Posterior vena cava (tissue), 2 donors: Measurements from ENCODE around the gene KRTAP4-11. TPM values are rescaled to one million over a fixed set of nuclear protein-coding genes. Genes with fewer than 3 reads are reported as not detected.
"Not testable (repeated sequence)": the region's sequence is repeated elsewhere in the genome, so short reads cannot be mapped to it uniquely, and the experiment has no call there.

Experiments used
- DNase-seq: peaks from one replicate; pipeline ENCODE4 v3.0.0-alpha.2; 2020; ENCODE audit warnings: low spot score
- intact Hi-C, 2 donors: fragments of 100-400 bp; cut with DNase I; formaldehyde crosslinking; loops; one replicate each; pipeline versions ENCODE4 v1.14.1 to v1.14.2; 2022 to 2023
- total RNA-seq, 2 donors: library from RNA; stranded (reverse); fragmentation: NEBNext Ultra II Directional; extraction: Animal tissue kit (Norgen Biotek cat#: 25700); gene quantifications; one replicate each; pipeline ENCODE4 v1.2.1, GENCODE V29; 2021
- donor health status: DM: yes; HTN: yes; CAD: no.
- donor health status: DM: yes; HTN: yes; CAD: no.

KRTAP4-11 gene
- total RNA-seq, 2 donors from 2014 or later, result not detected

DNA sequence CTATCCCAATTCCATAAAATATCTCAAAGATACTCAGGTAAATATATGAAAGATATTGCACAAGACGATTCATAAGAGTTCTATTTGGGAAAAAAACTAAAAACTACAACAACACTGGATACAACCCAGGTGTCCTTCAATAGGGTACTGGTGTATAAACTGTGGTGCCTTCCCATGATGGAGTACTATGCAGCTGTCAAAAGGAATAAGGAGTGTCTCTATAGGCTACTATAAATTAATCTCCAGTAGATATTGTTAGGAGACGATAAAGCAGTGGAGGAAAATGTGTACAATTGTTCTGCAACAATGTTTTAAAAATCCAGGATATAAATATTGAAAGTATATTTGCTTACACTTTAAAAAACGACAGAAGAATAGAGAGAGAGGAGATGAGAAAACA, 8.2 kb upstream of the KRTAP4-11 start:
- intact Hi-C loops, result no loop called here
- DNase-seq, result no peak

DNA sequence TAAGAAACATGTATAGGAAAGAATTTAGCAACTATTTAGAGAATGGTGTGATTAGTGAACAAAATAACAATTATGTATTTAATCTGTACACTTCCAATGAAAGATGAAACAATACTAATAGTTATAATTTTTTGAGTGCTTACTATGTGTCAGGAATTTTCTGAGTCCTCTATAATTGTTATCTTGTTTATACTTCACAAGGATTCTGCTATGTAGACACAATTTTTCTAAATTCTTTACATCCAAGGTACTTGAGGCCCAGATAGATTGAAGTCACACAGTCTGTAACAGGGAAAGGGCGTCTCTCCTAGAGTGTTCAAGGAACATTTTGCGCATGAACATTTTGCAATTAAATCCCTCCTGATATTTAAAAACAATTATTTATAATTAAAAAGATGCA, 6.9 kb upstream of the KRTAP4-11 start:
- intact Hi-C loops, result no loop called here
- DNase-seq, result no peak

DNA sequence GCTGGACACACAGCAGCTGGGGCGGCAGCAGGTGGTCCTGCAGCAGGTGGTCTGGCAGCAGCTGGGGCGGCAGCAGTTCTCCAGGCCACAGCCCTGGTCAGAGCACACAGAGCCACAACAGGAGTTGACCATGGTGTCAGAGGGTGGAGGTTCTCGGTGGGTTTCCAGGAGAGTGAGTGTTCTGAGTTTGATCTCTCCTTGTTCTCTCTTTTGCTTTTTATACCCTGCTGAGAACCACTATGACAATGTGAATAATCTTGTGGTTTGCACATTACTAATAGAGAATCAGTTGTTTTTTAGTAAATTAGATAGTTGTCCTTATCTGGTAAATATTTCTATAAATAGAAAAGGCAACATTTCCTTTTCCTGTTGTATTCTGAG, 5.8 kb upstream of the KRTAP4-11 start, which contains the start of gene KRTAP4-12:
KRTAP4-12 (minus strand) TSS at position 192 of the 381 bp plus-strand sequence; CDS start at position 132, 60 bp downstream.
- intact Hi-C loops, DNase-seq: not testable (repeated sequence)

DNA sequence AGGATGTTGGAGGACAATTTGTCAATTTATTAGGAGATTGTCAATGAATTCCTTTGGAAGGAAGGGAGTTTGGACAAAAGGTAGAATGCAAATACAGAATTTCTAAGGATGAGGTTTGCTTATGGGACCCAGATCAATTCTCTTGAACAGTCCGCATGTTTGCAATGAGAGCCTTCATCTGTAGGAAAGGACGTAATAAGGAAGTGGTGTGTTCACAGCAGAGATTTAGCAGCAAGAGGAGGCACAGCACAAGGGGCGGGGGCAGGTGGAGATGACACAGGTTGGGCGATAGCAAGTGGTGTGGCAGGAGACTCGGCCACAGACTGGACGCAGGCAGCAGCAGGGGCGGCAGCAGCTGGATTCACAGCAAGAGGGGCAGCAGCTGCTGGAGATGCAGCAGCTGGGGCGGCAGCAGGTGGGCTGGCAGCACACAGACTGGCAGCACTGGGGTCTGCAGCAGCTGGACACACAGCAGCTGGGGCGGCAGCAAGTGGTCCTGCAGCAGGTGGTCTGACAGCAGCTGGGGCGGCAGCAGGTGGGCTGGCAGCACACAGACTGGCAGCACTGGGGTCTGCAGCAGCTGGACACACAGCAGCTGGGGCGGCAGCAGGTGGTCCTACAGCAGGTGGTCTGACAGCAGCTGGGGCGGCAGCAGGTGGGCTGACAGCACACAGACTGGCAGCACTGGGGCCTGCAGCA, 5.3 kb upstream of the KRTAP4-11 start:
- intact Hi-C loops, DNase-seq: not testable (repeated sequence)

DNA sequence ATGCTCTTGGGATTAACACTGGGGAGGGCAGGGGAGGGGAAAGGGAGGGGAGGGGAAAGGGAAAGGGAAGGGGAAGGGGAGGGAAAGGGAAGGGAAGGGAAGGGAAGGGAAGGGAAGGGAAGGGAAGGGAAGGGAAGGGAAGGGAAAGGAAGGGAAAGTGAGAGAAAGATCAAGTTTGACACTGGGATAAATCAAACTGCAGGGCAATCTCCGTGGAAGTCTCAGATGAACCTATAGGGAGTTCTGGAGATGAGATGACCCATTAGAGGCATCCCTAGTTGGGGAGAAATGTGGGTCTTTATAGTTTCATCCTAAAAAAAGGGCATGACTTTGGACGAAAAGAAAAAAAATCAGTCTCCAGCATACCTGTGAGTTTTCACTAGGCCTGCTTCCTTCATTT, 3.6 kb upstream of the KRTAP4-11 start:
- intact Hi-C loops, result no loop called here
- no peak for DNase-seq

DNA sequence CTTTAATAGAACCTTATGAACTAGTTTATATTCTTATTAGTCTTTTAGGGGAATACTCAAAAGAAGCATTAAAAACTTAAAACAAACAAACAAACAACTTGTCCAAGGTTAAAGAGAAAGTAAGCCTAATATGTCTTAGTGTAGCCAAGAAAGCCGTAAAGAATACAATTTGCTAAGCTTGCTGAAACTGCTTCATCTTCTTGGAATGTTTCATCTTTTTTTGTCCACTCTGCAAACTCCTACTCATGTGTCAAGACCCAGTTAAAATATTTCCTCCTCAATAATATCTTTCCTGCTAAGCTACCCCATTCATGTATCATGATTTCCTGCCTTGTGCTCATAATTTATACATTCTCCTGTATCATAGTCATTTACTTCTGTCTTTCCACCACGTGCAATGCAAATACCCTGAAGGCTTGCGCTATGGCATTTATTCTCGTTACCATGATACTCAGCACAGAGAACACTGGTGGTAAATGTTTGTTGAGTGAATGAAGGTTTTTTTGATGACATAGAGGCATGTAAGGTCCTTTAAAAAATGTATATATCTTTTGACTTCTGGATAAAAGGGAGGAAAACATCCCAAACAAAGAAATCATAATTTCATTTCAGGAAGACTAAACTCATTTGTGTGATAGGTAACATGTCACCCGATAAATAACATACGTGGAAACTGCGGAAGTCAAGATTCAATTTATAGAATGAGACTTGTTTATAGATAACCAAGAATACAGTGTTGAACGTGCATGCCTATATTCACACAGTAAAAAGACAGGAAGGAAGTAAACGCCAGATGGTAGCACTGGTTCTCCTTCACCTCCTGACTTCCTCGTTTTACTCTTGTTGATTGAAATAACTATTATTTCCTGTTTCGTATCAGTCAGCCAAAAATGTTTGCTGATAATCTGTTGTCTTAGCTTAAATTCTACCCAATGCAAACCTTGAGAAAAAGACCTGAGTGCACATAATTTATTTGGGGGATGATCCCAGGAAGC, 1.8 kb upstream of the KRTAP4-11 start:
- DNase-seq, result not testable (repeated sequence)

DNA sequence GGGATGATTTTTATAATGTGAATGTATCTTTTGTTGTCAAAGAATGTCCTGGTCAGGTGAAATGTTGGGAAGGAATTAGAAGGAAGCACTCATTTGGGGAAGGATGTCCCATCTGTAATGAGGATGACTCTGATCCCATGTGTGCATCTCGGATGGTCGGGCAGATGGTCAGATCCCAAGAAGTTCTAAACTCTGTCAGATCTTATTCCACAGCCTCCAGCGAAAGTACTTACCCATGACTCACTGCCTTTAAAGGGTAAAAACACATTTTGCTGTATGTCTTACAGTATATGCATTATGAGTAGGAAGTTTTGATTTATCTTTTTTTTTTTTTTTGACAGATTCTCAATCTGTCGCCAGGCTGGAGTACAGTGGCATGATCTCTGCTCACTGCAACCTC, 548 bp upstream of the KRTAP4-11 start:
- no peak for DNase-seq
- intact Hi-C loops, result no loop called here

More for the DNA sequence above, 1.8 kb upstream of the KRTAP4-11 start:
- intact Hi-C loops, result not testable (repeated sequence)

DNA sequence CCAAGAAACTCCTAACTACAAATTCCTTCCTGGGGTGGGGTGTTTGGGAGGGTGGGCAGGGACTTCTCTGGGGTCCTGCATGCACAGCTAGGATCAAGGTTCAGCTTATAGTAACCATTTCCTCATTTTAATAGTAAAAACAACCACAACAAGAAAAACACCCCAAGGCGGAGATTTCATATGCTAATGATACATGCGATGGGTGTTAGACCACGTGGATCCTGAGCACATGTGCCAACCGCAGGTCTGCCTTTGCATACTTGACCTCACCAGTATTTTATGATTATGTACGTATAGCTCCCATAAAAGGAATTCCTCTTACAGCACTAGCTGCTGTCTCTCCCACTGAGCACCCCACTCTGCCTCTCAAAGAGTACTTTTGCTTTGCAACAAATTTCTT, 1.9 kb downstream of the KRTAP4-11 start:
- no peak for DNase-seq
- intact Hi-C loops, result no loop called here

DNA sequence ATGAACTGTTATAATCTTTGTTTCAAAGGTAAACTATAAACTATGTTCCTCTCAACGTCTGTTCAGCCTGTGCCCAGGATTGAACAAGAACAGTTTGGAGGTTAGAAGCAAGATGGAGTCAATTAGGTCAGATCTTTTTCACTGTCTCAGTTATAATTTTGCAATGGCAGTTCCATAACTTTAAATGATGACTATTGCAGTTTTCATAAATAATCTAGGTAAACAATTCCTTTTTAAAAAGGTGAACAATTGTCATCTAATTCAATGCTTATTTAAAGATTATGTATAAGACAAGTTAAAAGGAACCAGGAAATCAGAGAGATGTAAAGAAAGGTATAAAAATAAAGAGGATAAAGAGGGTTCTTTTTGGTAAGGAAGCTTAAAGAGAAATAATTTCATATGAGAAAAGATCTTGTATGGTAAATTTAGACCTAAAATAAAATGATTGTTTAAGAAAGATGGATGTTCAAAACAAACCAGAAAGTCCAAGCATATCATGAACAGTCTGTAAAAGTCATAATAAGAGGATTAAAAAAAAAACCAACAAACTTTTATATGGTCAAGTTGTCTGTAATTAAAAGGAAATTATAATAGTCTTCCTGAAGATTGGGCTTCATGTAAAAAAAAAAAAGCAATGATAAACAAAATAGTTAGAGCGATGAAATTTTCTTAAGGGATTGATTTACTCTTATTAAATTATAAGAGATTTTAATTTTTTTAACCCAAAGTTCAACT, 6.9 kb downstream of the KRTAP4-11 start:
- DNase-seq, result no peak
- intact Hi-C loops, result no loop called here

DNA sequence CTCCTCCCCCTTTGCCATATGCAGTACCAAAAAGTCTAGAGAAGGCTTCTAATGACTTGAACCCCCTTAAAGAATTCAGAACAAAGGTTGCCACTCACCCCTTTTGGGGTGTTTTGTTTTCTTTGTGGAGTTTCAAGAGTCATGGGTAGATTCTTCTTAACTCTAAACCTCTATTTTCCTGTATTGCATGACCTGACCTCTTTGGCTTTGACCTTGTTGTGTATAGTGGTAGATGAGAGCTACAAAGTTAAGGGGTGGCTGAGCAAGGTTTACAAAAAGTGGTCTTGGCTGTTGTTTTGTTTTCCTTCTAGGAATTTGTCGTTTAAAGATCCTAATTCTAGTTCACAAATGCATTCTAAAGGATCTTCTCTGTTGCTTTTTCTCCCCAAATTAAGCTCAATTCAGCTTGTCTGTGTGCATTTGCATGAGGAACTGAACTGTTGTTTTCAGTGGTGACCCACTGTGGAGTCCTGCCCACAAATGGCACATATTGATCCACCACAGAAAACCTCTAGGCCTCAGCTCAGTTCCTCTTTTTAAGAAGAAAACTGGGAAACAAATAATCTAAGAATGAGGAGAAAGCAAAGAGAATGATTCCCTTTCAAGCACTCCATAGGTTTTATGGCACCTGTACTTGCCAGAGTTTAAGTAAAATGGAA, 9.3 kb downstream of the KRTAP4-11 start:
- intact Hi-C loops, result loop anchor here in 1 of 2 donors (1.0 kb wide), 1 partner anchor 21 kb away; no protein-coding TSS in a partner anchor
- not testable (repeated sequence) for DNase-seq

DNA sequence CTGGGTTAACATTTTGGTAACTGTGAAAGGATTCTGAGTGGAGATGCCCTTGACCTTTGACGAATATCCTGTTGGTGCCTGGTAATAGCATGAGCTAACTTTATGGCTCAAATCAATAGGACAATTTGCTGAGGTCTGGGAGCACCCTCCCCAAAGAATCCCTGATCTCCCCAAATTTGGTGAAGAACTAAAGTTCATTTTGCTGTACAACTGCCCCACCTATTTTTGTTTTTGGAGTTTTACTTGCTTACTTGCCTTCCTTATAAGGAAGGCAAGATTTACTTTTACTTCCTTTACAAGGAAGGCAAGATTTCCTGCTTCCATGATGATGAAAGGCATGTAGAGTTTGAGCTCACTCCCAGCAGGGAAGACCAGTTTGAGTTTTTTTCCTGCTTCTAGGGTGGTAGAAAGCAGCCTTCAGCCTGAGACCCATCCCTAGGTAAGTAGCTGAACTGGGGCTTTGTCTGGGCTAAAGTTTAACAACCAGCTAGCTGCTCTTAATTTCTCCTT, 10.2 kb downstream of the KRTAP4-11 start:
- intact Hi-C loops, result loop anchor here in 1 of 2 donors (1.0 kb wide), 1 partner anchor 20 kb away; no protein-coding TSS in a partner anchor
- no peak for DNase-seq

DNA sequence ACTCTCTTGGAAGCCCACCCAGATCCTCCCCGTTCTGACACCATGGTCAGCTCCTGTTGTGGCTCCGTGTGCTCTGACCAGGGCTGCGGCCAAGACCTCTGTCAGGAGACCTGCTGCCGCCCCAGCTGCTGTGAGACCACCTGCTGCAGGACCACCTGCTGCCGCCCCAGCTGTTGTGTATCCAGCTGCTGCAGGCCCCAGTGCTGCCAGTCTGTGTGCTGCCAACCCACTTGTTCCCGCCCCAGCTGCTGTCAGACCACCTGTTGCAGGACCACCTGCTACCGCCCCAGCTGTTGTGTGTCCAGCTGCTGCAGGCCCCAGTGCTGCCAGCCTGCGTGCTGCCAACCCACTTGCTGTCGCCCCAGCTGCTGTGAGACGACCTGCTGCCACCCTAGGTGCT, 12.8 kb downstream of the KRTAP4-11 start, which contains the start of gene KRTAP4-9:
KRTAP4-9 (plus strand) TSS at position 43 of the 400 bp plus-strand sequence; CDS start at position 43, 0 bp downstream.
- intact Hi-C loops, result not testable (repeated sequence)

DNA sequence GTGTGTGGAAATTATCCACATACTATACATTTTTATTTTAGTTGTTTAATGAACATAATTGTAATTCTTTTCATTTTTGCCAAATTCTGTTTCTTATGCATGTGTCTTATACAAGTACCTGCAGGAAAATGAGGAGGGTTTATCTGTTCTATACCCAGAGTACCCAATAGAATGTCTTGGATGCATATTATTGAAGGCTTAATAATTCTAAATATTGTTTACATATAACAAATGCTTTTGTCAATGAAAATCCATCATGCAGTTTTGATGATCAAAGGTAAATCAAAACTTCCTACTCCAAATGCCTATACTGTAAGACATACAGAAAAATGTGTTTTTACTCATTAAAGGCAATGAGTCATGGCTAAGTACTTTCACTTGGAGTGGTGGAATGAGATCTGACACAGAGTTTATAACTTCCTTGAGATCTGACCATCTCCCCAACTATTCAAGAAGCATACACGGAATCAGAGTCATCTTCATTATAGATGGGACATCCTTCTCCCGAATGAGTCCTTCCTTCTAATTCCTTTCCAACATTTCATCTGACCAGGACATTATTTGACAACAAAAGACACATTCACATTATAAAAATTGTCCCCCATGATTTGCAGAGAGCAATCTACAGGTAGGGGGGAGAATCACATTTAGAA, 13.7 kb downstream of the KRTAP4-11 start:
- intact Hi-C loops, DNase-seq: not testable (repeated sequence)

More for the DNA sequence above, 12.8 kb downstream of the KRTAP4-11 start, which contains the start of gene KRTAP4-9:
- not testable (repeated sequence) for DNase-seq

DNA sequence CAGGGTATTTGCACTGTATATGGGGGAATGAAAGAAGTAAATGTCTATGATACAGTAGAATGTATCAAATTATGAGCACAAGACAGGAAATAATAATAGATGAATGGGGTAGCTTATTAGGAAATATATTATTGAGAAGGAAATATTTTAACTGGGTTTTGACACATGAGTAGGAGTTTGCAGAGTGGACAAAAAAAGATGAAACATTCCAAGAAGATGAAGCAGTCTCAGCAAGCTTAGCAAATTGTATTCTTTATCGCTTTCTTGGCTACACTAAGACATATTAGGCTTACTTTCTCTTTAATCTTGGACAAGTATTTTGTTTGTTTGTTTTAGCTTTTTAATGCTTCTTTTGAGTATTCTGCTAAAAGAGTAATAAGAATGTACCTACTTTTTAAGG, 14.3 kb downstream of the KRTAP4-11 start:
- no peak for DNase-seq
- intact Hi-C loops, result no loop called here

DNA sequence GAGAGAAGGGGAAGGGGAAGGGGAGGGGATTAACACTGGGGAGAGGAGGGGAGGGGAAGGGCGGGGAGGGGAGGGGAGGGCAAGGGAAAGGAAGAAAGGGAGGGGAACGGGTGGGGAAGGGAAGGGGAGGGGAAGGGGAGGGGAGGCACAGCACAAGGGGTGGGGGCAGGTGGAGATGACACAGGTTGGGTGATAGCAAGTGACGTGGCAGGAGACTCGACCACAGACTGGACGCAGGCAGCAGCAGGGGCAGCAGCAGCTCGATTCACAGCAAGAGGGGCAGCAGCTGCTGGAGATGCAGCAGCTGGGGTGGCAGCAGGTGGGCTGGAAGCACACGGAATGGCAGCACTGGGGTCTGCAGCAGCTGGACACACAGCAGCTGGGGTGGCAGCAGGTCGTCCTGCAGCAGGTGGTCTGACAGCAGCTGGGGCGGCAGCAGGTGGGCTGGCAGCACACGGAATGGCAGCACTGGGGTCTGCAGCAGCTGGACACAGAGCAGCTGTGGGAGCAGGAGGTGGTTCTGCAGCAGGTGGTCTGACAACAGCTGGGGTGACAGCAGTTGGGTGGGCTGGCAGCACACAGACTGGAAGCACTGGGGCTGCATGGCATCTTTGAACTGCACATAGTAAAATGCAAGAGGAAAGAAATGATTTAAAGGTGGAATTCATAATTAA, 16.4 kb downstream of the KRTAP4-11 start, which contains the start of gene KRTAP4-16:
KRTAP4-16 (minus strand) TSS at position 624 of the 674 bp plus-strand sequence; CDS start at position 624, 0 bp downstream.
- intact Hi-C loops, result no loop called here
- no peak for DNase-seq

DNA sequence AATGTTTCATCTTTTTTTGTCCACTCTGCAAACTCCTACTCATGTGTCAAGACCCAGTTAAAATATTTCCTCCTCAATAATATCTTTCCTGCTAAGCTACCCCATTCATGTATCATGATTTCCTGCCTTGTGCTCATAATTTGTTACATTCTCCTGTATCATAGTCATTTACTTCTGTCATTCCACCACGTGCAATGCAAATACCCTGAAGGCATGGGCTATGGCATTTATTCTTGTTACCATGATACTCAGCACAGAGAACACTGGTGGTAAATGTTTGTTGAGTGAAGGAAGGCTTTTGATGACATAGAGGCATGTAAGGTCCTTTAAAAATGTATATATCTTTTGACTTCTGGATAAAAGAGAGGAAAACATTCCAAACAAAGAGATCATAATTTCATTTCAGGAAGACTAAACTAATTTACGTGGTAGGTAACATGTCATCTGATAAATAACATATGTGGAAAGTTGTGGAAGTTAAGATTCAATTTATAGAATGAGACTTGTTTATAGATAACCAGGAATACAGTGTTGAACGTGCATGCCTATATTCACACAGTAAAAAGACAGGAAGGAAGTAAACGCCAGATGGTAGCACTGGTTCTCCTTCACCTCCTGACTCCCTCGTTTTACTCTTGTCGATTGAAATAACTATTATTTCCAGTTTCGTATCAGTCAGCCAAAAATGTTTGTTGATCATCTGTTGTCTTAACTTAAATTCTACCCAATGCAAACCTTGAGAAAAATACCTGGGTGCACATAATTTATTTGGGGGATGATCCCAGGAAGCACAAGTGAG, 18.3 kb downstream of the KRTAP4-11 start:
- intact Hi-C loops, DNase-seq: not testable (repeated sequence)
